HG03354 (cell line): ENCODE results near the gene SLC35F1.

ENCODE experiments used
- ATAC-seq: cut with Tn5 transposase; IDR thresholded peaks from one replicate; pipeline ENCODE4 v1.9.1; 2021; ENCODE audit warnings: mild to moderate bottlenecking; ENCODE audit not compliant: unreplicated experiment, poor library complexity, severe bottlenecking

Gene SLC35F1

DNA sequence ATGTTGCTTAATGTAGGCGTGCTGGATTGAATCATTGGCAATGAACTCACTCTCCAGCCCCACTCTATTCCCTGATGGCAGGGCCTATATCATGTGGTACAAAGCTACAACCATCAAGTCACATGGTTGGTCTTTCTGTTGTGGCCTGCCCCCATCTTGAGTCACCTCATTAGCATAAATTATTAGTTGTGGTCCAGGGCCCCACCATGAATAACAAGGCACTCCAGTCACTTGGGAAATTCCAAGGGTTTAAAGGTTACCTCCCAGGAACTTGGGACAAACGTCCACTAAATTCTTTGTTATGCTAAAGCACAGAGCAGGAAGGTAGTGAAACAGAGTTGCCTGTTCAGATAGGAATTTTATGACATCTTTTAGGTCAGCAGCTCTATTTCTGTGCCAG is 193.7 kb downstream of the SLC35F1 start:
- ATAC-seq = no peak

DNA sequence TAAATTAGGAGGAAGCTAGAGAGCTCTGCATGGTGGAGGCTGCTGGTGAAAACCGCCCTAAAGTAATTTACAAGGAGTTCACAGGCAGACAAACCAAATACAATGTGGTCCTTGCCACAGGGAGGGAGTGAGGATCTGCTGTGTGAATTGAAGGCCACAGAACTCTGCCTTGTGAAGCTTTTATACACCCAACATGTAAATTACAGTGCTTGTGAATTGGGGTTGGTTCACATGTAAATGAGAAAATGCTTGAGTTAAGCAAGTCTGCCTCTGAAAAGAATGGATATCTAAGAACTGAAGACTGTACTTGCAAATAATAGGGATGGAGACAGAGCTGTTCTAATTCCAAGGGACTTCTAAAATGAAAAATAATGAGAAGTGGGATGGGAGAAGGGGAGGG is 194.2 kb downstream of the SLC35F1 start:
- no peak for ATAC-seq

- ATAC-seq = no peak
Measured at GRCh38 chr6:118101831-118102345, 194.8 kb downstream of the SLC35F1 start.

DNA sequence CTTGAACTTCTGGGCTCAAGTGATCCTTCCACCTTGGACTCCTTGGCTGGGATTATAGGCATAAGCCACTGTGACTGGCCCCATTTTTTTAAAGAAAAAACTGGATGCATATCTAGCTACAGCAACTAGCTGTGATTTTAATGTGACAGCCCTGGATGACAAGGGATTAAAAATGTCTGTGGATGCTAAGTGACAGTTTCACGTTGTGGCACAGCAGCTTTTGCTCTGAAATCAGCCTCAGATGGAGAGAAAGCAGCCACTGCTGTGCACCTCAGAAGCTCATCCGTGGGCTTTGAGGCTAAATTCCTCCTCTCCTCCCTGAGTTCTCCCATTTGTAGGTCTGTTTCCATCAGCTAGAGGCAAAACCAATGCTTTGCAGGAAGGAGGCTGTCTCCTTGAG is 195.3 kb downstream of the SLC35F1 start:
- no peak for ATAC-seq

- ATAC-seq = no peak
Measured at GRCh38 chr6:118103381-118104146, 196.5 kb downstream of the SLC35F1 start.

GRCh38 chr6:118122161-118122725 is 215.2 kb downstream of the SLC35F1 start:
- no peak for ATAC-seq

DNA sequence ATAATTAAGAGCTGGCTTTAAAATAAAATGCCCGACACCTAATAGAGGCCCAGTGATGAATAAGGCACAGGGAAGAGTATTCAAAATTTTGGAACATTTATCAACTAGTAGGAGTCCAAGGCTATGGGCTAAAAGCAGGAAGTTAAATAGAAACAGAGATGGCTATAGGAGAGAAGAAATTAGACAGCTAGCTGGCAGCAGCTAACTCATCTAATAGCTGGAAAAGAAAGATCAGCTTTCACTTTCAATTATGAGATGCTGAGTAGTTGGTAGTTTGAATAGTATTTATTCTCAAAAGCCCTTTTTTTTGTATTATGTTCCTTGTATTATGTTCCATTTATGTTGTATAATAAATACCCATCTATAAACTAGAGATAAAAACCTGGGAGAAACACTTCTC is 215.7 kb downstream of the SLC35F1 start:
- no peak for ATAC-seq

- no peak for ATAC-seq
Measured at GRCh38 chr6:118123503-118124037, 216.5 kb downstream of the SLC35F1 start.

DNA sequence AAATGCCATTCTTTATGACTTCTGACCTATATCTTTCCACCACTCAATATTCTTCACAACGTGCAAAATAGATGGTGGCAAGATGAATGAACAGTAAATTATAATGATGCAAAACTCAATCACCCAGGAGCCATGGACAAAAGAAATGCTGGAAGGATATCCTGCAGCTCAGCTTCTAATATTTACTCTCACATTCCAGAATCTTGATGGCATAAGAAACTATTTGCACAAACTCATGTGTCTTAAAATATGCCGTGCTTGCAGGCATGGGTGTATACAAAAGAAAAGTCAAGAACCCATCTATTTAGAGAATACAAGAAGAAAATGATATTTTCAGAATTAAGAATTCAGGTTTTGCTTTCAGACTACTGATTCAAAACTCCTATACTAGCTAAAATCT is 217.8 kb downstream of the SLC35F1 start:
- ATAC-seq = no peak

GRCh38 chr6:118128755-118129154 is 221.7 kb downstream of the SLC35F1 start:
- no peak for ATAC-seq

DNA sequence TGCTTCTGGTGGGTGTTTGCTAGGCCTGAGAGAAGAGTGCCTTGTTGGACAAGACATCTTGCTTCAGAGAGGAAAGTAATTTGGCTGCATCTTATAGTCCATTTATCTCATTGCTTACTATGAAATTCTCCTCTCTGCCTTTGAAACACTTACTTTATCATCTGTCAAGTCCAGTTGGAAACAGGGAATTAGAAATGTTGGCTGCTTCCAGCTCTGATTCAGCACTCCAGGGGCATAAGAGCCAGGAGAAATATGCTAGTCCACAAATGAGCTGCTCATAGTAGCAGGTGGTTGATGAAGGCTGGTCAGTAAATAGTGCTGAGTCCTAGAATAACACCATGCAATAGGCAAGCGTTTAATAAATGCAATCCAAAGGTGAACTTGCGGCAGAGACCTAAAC is 227.1 kb downstream of the SLC35F1 start:
- no peak for ATAC-seq

- ATAC-seq = no peak
Measured at GRCh38 chr6:118134736-118135135, 227.7 kb downstream of the SLC35F1 start.

DNA sequence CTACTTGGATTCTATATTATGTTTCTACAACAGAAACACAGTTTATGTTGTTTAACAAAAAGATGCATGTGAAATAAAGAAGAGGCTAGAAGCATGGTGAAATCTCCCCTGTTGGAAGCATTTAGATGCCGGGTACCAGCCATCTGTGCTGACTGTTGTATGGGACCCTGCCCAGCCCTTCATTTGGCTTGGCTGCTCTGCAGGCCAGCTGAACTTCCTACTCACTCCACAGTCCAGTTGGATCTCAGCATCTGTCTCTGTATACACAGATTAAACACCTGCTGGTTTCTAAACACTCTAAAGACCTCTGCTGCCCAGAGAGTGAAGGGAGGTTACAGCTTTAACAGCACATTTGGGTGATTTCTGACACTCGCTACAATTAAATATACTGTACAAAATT is 228.3 kb downstream of the SLC35F1 start:
- no peak for ATAC-seq

DNA sequence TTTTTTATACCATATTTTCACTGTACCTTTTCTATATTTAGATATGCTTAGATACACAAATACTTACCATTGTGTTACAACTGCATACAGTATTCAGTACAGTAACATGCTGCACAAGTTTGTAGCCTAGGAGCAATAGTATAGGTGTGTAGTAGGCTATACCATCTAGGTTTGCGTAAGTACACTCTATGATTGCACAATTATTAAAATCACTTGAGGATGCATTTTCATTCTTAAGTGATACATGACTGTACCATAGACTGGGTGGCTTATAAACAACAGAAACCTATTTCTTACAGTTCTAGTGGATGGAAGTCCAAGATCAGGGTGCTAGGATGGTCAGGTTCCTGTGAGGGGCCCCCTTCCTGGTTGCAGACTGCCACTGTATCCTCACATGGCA is 234.1 kb downstream of the SLC35F1 start:
- ATAC-seq = no peak

DNA sequence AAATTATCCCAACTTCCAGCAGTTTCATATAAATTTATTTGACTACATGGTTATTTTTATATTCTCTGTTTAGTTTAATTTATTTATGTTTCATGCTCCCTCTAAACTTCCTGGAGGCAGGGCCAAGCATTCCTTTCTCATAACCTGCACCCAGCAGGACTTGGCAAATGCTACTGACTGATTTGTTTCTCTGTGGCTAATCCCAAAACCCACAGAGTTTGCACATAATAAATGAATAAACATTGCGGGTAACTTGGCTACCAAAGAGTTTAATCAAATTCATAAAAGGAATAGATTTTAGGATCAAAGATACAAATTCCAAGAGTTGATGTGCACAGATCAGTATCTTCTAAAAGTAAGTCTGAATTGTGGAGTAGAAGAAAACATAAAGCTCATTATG is 239.5 kb downstream of the SLC35F1 start:
- ATAC-seq = no peak

DNA sequence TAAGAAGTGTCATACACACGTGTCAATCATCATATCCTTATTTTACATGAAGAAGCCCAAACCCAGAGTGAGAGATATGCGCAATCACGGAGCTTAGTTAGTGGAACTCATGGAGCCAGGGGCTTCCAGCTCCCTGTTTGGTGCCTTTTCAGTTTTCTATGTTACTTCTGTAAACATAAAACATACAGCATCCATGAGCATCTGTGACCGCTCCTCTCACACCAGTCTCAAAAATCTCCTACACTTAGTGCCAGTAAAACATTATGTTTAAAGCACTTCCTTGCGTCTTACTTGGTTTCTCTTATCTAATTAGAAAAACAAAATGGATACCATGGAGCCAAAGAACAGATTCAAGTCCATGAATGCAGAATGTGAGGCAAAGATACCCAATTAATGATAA is 240.4 kb downstream of the SLC35F1 start:
- no peak for ATAC-seq

DNA sequence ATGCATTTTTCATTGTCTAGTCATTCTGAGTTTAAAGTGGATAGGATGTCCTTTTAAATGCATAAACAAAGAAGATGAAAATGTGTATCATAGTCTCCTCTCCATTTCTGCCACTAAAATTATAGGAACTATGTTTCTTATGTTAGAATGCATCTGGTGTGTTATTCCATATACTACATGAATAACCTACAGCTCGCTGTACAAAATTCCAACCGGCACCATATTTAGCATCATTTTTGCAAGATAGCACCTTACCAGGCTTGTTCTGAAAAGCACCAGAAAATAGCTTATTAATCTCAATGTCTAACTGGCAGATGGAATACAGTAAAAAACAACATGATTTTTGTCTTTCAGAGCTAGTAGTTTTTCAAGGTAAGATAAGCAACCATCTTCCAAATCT is 241.5 kb downstream of the SLC35F1 start:
- ATAC-seq = no peak

GRCh38 chr6:118152524-118152923 is 245.5 kb downstream of the SLC35F1 start:
- ATAC-seq = no peak

DNA sequence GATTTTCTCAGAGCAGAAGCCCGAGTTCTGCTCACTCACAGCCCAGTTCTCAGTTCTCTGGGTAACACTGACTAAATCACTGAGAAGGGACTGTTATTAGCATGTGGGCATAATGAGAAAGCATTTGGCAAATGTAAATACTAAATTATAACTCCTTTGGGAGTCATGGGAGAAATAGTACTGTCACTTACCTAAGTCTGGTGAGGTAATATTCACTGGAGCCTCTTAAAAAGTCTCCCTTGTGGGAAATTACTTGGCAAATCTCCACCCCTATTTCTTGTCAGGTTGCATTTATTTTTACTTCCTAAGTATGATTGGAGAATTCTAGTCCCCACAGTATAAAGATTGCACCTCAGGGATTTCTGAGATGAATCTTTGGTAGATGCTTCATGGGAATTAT is 254.3 kb downstream of the SLC35F1 start:
- ATAC-seq = no peak

DNA sequence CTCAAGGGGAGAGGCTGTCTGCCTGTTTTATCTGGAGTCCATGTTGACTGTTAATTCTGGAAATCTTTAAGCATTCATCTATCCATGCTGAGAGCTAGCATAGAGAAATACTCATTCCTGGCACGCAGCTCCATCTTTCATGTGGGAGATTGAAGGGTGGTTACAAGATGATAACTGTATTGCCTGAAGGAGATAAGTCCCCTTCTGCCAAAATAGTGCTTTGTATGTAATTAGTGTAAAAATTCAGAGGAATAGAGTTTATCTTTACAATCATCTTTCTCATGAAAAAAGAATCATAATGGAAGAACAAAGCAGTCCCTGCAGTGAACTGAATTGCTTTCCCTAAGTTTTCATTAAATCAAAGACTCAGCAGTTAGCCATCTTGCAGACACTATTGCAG is 256.5 kb downstream of the SLC35F1 start:
- ATAC-seq = no peak

DNA sequence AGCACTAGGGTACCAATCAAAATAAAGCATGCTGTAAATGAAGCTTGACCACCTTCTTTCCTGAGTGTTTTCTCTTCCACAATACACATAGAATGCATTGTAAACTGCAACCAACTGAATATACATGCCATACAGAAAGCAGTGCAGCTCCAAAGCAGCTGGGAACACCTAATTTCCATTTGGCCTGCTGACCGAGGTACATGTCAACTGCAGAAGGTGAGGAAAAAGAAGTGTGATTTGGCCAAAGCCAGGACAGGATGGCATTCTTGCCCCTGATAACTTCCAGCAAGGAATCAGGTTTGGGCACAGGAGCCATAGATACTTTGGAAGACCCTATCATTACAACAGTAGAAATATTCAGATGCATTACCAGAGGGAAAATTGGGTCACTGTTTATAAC is 258.4 kb downstream of the SLC35F1 start:
- no peak for ATAC-seq
